Measurements from ENCODE around the gene TMEM139.

TMEM139 gene

GRCh38 chr7:143265017-143265693 is 19.6 kb upstream of the TMEM139 start:
- TF ChIP-seq CTCF (IDR thresholded peaks at IDR 0.05; ENCODE audit: low read depth, low read length) = no peak
- DNase-seq (ENCODE audit: low read depth, low spot score) = no peak
- in situ Hi-C loops (cut with HindIII; ENCODE audit: low sequenced_read_pairs) = no loop called here
- H3K4me3 ChIP-seq (ENCODE audit: low read depth, low read length) = no peak overlapping the region

- no peak for TF ChIP-seq CTCF (IDR thresholded peaks at IDR 0.05; ENCODE audit: low read depth, low read length)
- DNase-seq (ENCODE audit: low read depth, low spot score) = no peak
- in situ Hi-C loops (cut with HindIII; ENCODE audit: low sequenced_read_pairs) = no loop called here
- no peak overlapping the region for H3K4me3 ChIP-seq (ENCODE audit: low read depth, low read length)
Observed at GRCh38 chr7:143269251-143269650, 15.5 kb upstream of the TMEM139 start.

- no peak for DNase-seq (ENCODE audit: low read depth, low spot score)
- H3K4me3 ChIP-seq (ENCODE audit: low read depth, low read length) = no peak overlapping the region
- in situ Hi-C loops (cut with HindIII; ENCODE audit: low sequenced_read_pairs) = no loop called here
- TF ChIP-seq CTCF (IDR thresholded peaks at IDR 0.05; ENCODE audit: low read depth, low read length) = no peak
Observed at GRCh38 chr7:143271240-143271639, 13.5 kb upstream of the TMEM139 start.

- DNase-seq (ENCODE audit: low read depth, low spot score) = no peak
- TF ChIP-seq CTCF (IDR thresholded peaks at IDR 0.05; ENCODE audit: low read depth, low read length) = no peak
- no peak overlapping the region for H3K4me3 ChIP-seq (ENCODE audit: low read depth, low read length)
- in situ Hi-C loops (cut with HindIII; ENCODE audit: low sequenced_read_pairs) = no loop called here
Observed at GRCh38 chr7:143272871-143273270, 11.9 kb upstream of the TMEM139 start.

GRCh38 chr7:143279186-143280098 is 5.3 kb upstream of the TMEM139 start:
- peak; percentile 83 for DNase-seq (ENCODE audit: low read depth, low spot score)
- no peak for TF ChIP-seq CTCF (IDR thresholded peaks at IDR 0.05; ENCODE audit: low read depth, low read length)
- in situ Hi-C loops (cut with HindIII; ENCODE audit: low sequenced_read_pairs) = no loop called here
- H3K4me3 ChIP-seq (ENCODE audit: low read depth, low read length) = no peak overlapping the region

- no peak for DNase-seq (ENCODE audit: low read depth, low spot score)
- no peak overlapping the region for H3K4me3 ChIP-seq (ENCODE audit: low read depth, low read length)
- no peak for TF ChIP-seq CTCF (IDR thresholded peaks at IDR 0.05; ENCODE audit: low read depth, low read length)
- in situ Hi-C loops (cut with HindIII; ENCODE audit: low sequenced_read_pairs) = no loop called here
Observed at GRCh38 chr7:143280160-143280559, 4.6 kb upstream of the TMEM139 start.

Measured in astrocyte of the spinal cord (primary cell).